Fibroblast of lung (primary cell): ENCODE results near the gene CLUH. TPM values are rescaled to one million over a fixed set of nuclear protein-coding genes. Genes with fewer than 3 reads are reported as not detected.
"Not testable (repeated sequence)": the region's sequence is repeated elsewhere in the genome, so short reads cannot be mapped to it uniquely, and the experiment has no call there.

Experiments
- DNase-seq, 2 donors: peaks; one replicate each; pipeline versions ENCODE4 v3.0.0 to v3.0.0-alpha.2; 2010; ENCODE audit warnings: low read depth in 2 of 2
- H2AFZ ChIP-seq: 2 replicates; pipeline ENCODE4 v1.5.1; 2012; ENCODE audit warnings: low read length, control low read depth, inconsistent platforms
- H3K27ac ChIP-seq: 2 replicates; pipeline ENCODE4 v1.5.1; 2011; ENCODE audit warnings: low read length, control low read depth; ENCODE audit not compliant: insufficient read depth
- H3K27me3 ChIP-seq: 2 replicates; pipeline ENCODE4 v1.5.1; 2011; ENCODE audit warnings: mild to moderate bottlenecking, low read length; ENCODE audit not compliant: control insufficient read depth, insufficient read depth
- H3K36me3 ChIP-seq: 2 replicates; pipeline ENCODE4 v1.5.1; 2011; ENCODE audit warnings: low read length; ENCODE audit not compliant: control insufficient read depth, insufficient read depth
- H3K4me1 ChIP-seq: 2 replicates; pipeline ENCODE4 v1.5.1; 2011; ENCODE audit warnings: low read length; ENCODE audit not compliant: control insufficient read depth, insufficient read depth; ENCODE audit errors: extremely low read depth
- H3K4me2 ChIP-seq: 2 replicates; pipeline ENCODE4 v1.5.1; 2011; ENCODE audit warnings: low read length, control low read depth; ENCODE audit not compliant: insufficient read depth; ENCODE audit errors: extremely low read depth
- H3K4me3 ChIP-seq, 4 experiments: fragments of 200-600 bp in 1 of 4; sonication (generic) in 1 of 4; replicated peaks in 1 of 4; 2 replicates each; pipeline ENCODE4 v1.5.1; 2011 to 2016; ENCODE audit warnings: low read length in 4 of 4, low read depth in 3 of 4, mild to moderate bottlenecking in 3 of 4, control low read depth in 2 of 4, inconsistent platforms in 1 of 4, mixed read lengths in 1 of 4; ENCODE audit not compliant: insufficient read depth in 1 of 4; ENCODE audit errors: control extremely low read depth in 1 of 4
- H3K79me2 ChIP-seq: 2 replicates; pipeline ENCODE4 v1.5.1; 2012; ENCODE audit warnings: mild to moderate bottlenecking, low read length, inconsistent platforms; ENCODE audit not compliant: control insufficient read depth, insufficient read depth
- H3K9ac ChIP-seq: 2 replicates; pipeline ENCODE4 v1.5.1; 2011; ENCODE audit warnings: mild to moderate bottlenecking, low read length, control low read depth; ENCODE audit not compliant: insufficient read depth
- H3K9me3 ChIP-seq: 2 replicates; pipeline ENCODE4 v1.5.1; 2012; ENCODE audit warnings: low read depth, low read length; ENCODE audit not compliant: control insufficient read depth, insufficient read depth
- H4K20me1 ChIP-seq: 2 replicates; pipeline ENCODE4 v1.5.1; 2011; ENCODE audit warnings: low read length; ENCODE audit not compliant: control insufficient read depth, insufficient read depth; ENCODE audit errors: extremely low read depth
- CTCF ChIP-seq, 2 donors: IDR thresholded peaks in 1 of 2; conservative IDR thresholded peaks in 1 of 2; 1 replicate in 1 of 2; 2 replicates in 1 of 2; pipeline ENCODE4 v1.5.1; 2011 to 2012; ENCODE audit warnings: low read length in 2 of 2, control low read depth in 1 of 2, inconsistent platforms in 1 of 2, low read depth in 1 of 2, mild to moderate bottlenecking in 1 of 2
- EZH2 ChIP-seq: IDR thresholded peaks from 2 replicates; pipeline ENCODE4 v1.5.1; 2012; ENCODE audit warnings: low read length, control low read depth, mild to moderate bottlenecking; ENCODE audit errors: missing control alignments
- polyA plus RNA-seq, 2 donors: library from polyadenylated mRNA; depleted of rRNA in 1 of 2; stranded (reverse) in 1 of 2; unstranded in 1 of 2; fragments of >200 nt; gene quantifications; 2 replicates each; pipeline ENCODE4 v1.2.1, GENCODE V29; 2011 to 2012; ENCODE audit warnings: missing spikeins in 1 of 2
- total RNA-seq: library from RNA; depleted of rRNA; stranded (reverse); fragments of >200 nt; gene quantifications from 2 replicates; pipeline ENCODE4 v1.2.1, GENCODE V29; 2014

Gene CLUH
- total and polyA plus RNA-seq, 2 donors (not counting 1 experiment from before 2014, with no cell fraction given), result 10.5 to 29.4 TPM

- peaks cover 2% of the 10 kb centered on the region for H3K79me2 ChIP-seq
- no peak for TF ChIP-seq EZH2
- TF ChIP-seq CTCF (conservative IDR thresholded peaks at IDR 0.05 in 1 of 2, IDR thresholded peaks at IDR 0.05 in 1 of 2; ENCODE audit: low read depth in 1 of 2, low read length in 2 of 2), result no peak
- no peak overlapping the region for H3K9ac ChIP-seq
- H3K27me3 ChIP-seq, result no peaks in the 10 kb centered on the region
- no peak overlapping the region for H3K4me3 ChIP-seq
- peaks cover 5% of the 10 kb centered on the region for H3K36me3 ChIP-seq
- H4K20me1 ChIP-seq, result peaks cover 4% of the 10 kb centered on the region
- H3K4me1 ChIP-seq, result peaks cover 5% of the 10 kb centered on the region
- H3K4me2 ChIP-seq, result no peak overlapping the region
- no peak for DNase-seq
- H3K27ac ChIP-seq, result no peak overlapping the region
- H2AFZ ChIP-seq, result no peak overlapping the region
- no peaks in the 10 kb centered on the region for H3K9me3 ChIP-seq
Observed at GRCh38 chr17:2681650-2682049, 29.9 kb downstream of the CLUH start.

- no peaks in the 10 kb centered on the region for H3K27me3 ChIP-seq
- no peak overlapping the region for H3K4me2 ChIP-seq
- H3K36me3 ChIP-seq, result peaks cover 5% of the 10 kb centered on the region
- H3K27ac ChIP-seq, result no peak overlapping the region
- H3K4me1 ChIP-seq, result peaks cover 3% of the 10 kb centered on the region
- DNase-seq, result no peak
- no peak for TF ChIP-seq CTCF (conservative IDR thresholded peaks at IDR 0.05 in 1 of 2, IDR thresholded peaks at IDR 0.05 in 1 of 2; ENCODE audit: low read depth in 1 of 2, low read length in 2 of 2)
- no peak for TF ChIP-seq EZH2
- H2AFZ ChIP-seq, result no peak overlapping the region
- peaks cover 4% of the 10 kb centered on the region for H4K20me1 ChIP-seq
- no peaks in the 10 kb centered on the region for H3K9me3 ChIP-seq
- H3K79me2 ChIP-seq, result peaks cover 2% of the 10 kb centered on the region
- H3K9ac ChIP-seq, result no peak overlapping the region
- no peak overlapping the region for H3K4me3 ChIP-seq
Observed at GRCh38 chr17:2680961-2681360, 30.6 kb downstream of the CLUH start.

- not testable (repeated sequence) for DNase-seq, H3K79me2 ChIP-seq, H3K4me2 ChIP-seq, H3K4me3 ChIP-seq, H3K27me3 ChIP-seq, H2AFZ ChIP-seq, H3K4me1 ChIP-seq, H3K36me3 ChIP-seq, H3K27ac ChIP-seq, H4K20me1 ChIP-seq, H3K9me3 ChIP-seq, H3K9ac ChIP-seq
Observed at GRCh38 chr17:2679247-2679646, 32.3 kb downstream of the CLUH start.
